Limb (tissue), 2 donors: ENCODE results near the gene CCDC3.
"Not testable (repeated sequence)": the region's sequence is repeated elsewhere in the genome, so short reads cannot be mapped to it uniquely, and the experiment has no call there.

Experiments
- DNase-seq, 2 donors: peaks; one replicate each; pipeline ENCODE4 v3.0.0-alpha.2; 2016; ENCODE audit errors: extremely low spot score in 2 of 2

Gene CCDC3

GRCh38 chr10:13001041-13001886 lies at the start of gene CCDC3:
CCDC3 (minus strand) TSS chr10:13001713; CDS start chr10:13001570, 143 bp downstream.
- DNase-seq: peak in 1 of 2 donors; percentile 60

DNA sequence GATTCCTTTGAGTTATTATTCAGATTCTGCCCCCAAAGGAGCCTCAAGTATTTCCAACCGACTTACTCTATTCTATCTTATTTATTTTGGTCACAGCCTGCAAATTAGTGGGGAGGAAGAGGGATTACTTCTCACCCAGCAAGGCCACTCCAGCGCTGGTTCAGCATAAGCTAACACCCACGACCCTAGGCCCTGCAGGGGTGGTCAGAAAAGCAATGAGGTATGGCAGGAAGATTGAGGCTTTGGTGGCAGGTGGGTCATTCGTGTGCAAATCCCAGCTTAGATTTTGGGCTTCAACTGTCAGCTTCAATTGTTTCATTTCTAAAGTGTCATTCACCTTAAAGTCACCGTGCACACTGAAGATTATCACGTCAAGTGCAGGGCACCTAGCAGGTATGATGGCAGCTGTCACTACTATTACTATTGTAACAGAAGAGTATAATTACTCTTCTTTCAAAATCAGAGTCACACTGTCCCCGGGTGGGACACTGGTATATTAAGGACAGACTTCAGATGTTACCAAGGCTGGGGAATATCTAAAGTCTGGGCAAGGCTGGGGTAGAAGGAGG lies 49.7 kb upstream of the CCDC3 start:
- no peak for DNase-seq

DNA sequence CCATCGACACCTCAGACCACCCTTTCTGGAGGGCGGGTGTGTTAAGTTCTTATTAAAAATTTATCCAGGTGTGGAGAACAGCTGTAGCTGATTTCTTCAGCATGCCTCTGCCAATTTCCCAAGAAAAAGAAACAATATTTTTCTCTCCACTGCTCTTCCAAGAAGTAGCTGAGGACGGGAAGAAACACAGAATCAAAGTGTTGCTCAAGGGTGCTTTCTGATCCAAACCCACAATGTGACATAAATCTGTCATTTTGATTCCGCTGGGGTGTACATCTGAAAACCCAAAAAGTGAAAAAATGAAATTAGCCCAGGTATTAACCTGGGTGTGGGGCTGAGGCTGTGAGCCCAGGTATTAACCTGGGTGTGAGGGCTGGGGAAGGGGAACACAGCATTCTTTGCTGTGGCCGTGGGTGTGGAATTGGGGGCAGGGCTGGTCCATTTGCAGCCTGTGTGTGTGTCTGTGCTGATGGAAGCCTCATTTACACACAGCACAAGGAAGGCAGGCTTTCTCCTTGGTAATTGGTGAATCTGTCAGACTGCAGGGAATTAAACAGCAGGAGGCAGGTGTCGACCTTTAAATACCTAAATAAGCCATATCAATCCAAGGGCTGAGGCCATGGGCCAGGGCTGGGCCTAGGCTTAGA lies 48.4 kb upstream of the CCDC3 start:
- peak in 1 of 2 donors; percentile 8 for DNase-seq

DNA sequence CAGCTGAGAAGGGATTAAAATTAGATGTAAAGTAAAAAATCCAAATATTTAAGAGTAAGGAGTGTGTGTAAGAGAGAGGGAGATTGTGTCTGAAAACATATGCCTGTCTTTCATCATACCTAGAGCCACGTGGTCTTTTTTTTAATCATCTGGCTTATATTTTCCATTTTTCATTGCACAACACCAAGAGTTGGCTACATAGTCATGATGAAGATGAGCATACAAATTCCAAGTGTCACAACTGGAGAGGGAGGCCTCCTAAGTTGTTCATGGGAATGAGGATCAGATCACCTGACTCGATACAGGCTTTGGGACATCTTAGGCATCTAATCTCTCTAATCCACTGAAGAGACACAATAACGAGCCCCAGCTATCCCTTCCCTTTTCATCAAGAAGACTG lies 47.2 kb upstream of the CCDC3 start:
- no peak for DNase-seq

DNA sequence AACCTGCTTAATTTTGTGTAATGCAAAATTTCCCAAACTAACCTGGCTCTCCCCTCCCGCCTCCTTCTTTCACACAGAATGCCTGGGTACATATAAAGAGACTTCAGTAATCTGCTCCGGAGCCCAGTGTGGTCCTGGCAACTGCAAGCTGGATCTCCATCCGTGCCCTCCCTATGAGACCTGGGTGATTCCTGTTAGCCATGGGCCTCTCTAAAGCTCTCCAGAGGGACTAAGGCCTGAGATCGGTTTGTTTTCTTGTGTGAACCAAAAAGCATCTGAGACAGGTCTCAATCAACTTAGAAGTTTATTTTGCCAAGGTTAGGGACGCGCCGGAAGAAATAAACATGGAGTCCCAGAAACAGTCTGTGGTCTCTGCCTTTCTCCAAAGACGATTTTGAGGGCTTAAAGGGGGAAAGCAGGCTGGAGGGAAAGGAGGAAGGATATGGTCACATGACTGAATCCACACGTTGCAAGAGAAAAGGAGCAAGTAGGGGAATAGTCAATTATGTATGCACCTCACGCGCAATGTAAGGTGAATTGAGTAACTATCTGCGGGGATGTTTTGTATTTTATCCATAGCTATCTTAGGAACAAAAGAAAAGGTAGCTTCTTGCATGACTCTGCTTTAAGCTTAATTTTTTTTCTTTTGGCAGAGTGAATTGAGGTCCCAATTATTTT lies 46.2 kb upstream of the CCDC3 start:
- DNase-seq: no peak

- DNase-seq: no peak
These were observed 45.5 kb upstream of the CCDC3 start for GRCh38 chr10:13046851-13047528.

GRCh38 chr10:13043520-13043919 lies 42.0 kb upstream of the CCDC3 start:
- DNase-seq: no peak

GRCh38 chr10:13039761-13040160 lies 38.2 kb upstream of the CCDC3 start:
- no peak for DNase-seq

DNA sequence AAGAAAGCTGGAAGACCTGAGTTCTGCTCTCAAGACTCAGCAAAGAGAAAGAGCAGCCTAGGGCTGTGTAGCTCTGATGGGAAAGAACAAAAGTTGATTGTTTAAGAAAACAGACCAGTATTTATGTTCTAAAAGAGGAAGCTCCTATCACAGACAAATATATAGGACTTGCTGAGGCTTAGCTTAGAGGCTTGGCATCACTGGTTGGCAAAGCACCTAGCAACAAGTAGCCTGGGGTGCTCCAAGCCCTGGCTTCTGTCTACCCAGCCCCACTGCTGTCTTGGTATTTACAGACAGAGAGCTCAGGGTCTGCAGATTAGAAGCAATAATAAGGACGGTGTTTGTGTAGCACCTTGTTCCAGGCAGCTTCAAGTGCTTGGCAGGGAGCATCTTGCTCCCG lies 36.9 kb upstream of the CCDC3 start:
- DNase-seq: no peak

GRCh38 chr10:13037832-13038231 lies 36.3 kb upstream of the CCDC3 start:
- DNase-seq: no peak

- no peak for DNase-seq
These were observed 35.3 kb upstream of the CCDC3 start for GRCh38 chr10:13036841-13037240.

- DNase-seq: not testable (repeated sequence)
These were observed 34.2 kb upstream of the CCDC3 start for GRCh38 chr10:13035731-13036130.

- no peak for DNase-seq
These were observed 25.4 kb upstream of the CCDC3 start for GRCh38 chr10:13026873-13027272.

GRCh38 chr10:13023754-13024153 lies 22.2 kb upstream of the CCDC3 start:
- DNase-seq: no peak

GRCh38 chr10:13019280-13019679 lies 17.8 kb upstream of the CCDC3 start:
- DNase-seq: no peak

DNA sequence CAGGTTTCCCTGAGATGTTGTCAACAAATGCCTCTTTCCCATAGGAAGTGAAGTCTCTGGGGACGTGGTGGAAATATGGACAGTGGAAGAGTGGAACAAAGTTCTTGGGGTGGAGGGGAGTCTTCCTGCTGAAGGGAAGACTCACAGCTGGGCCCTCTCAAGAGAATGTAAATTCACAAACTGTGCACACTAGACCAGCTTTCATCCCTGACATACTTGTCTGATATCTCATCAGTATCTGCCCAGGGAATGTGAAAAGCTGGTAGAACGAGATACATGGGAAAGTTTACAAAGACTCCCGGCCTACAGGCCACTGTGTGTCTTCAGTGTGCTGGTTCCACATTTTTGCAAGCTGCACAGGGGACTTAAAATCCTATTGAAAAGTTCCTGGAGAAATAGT lies 16.7 kb upstream of the CCDC3 start:
- DNase-seq: no peak

DNA sequence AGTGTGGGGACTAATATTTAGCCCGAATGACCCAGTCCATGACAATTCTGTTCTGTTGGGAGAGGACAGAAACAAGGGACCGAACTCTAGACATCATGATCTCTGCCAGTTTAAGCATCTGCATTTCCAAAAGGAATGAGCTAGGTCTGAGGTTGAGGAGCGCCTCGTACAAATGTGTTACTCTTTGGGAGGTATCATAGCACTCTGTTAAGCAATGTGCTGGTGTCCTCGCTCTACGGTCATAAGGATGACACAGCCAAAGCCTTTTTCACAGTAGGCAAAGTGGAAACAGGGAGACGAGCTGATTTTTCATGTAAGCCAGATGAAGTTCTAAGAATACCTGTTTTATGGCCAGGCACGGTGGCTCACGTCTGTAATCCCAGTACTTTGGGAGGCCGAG lies 15.4 kb upstream of the CCDC3 start:
- DNase-seq: no peak

DNA sequence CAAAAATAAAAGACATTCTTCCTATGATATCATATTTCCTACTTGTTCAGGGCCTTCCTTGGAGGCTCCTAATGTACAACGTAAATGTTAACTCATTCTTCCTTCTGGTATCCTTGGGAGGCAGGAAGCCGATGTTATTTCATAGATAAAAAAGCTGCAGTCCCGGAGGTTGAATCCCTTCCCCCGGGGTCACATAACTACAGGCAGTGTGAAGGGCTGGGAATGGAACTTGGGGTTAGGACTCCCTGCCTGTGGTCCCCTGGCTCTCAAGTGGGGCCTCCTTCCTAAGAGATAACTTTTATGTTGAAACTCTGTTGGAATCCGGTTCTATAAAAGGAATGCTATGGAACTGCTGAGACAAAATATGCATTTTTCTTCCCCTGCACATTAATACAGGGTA lies 14.9 kb upstream of the CCDC3 start:
- no peak for DNase-seq

DNA sequence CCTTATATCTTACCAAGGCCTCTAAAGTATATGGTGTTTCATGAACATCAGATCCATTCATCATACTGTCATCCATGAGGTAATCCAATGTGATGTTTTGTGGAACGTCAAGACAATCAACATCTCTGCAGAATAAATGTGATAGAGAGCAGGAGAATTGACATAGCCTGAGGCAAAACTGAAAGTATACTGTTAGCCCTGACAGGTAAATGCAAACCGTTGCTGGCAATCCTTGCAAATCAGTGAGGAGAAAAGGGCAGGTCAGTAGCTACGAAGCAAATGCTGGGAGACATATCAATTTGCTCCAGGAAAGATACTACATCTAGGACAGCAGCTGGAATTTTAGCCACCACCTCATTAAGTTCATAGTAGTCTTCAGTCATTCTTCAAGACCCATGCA lies 4.5 kb upstream of the CCDC3 start:
- no peak for DNase-seq

- no peak for DNase-seq
These were observed 2.2 kb upstream of the CCDC3 start for GRCh38 chr10:13003759-13004158.

GRCh38 chr10:13003004-13003403 lies 1.5 kb upstream of the CCDC3 start:
- DNase-seq: no peak

DNA sequence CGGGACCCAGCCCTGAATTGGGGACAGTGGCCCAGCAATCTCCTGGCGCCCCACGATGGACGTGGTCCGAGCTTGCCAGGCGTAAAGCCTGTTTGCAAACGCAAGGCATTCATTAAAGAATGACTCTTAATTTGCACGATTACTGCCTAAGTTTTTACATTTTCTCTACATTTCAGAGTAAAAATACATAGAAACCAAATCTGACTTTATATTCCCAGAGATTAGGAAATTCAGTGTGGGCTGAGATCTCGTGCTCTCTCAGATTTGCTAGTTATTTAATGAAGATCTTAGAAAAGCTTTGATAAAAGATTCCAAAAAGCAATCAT lies 337 bp upstream of the CCDC3 start:
- DNase-seq: no peak
